ENCODE results near the gene AFF1.

- no peak for TF ChIP-seq POLR2A (IDR thresholded peaks at IDR 0.05)
- TF ChIP-seq CTCF (IDR thresholded peaks at IDR 0.05) = peak in 2 of 4 experiments; percentile 15 to 26
Measured at GRCh38 chr4:87058356-87059073, 123.7 kb downstream of the AFF1 start.

Measured in uterus (tissue), 2 donors.